Superior temporal gyrus (tissue), 1 donor: ENCODE measurements around the gene TAF7.
"Not testable (repeated sequence)": the region's sequence is repeated elsewhere in the genome, so short reads cannot be mapped to it uniquely, and the experiment has no call there.

Source experiments
- DNase-seq: peaks from one replicate; pipeline ENCODE4 v3.0.0-alpha.2; 2016; ENCODE audit errors: extremely low spot score

The TAF7 gene, protein sequence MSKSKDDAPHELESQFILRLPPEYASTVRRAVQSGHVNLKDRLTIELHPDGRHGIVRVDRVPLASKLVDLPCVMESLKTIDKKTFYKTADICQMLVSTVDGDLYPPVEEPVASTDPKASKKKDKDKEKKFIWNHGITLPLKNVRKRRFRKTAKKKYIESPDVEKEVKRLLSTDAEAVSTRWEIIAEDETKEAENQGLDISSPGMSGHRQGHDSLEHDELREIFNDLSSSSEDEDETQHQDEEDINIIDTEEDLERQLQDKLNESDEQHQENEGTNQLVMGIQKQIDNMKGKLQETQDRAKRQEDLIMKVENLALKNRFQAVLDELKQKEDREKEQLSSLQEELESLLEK

DNA sequence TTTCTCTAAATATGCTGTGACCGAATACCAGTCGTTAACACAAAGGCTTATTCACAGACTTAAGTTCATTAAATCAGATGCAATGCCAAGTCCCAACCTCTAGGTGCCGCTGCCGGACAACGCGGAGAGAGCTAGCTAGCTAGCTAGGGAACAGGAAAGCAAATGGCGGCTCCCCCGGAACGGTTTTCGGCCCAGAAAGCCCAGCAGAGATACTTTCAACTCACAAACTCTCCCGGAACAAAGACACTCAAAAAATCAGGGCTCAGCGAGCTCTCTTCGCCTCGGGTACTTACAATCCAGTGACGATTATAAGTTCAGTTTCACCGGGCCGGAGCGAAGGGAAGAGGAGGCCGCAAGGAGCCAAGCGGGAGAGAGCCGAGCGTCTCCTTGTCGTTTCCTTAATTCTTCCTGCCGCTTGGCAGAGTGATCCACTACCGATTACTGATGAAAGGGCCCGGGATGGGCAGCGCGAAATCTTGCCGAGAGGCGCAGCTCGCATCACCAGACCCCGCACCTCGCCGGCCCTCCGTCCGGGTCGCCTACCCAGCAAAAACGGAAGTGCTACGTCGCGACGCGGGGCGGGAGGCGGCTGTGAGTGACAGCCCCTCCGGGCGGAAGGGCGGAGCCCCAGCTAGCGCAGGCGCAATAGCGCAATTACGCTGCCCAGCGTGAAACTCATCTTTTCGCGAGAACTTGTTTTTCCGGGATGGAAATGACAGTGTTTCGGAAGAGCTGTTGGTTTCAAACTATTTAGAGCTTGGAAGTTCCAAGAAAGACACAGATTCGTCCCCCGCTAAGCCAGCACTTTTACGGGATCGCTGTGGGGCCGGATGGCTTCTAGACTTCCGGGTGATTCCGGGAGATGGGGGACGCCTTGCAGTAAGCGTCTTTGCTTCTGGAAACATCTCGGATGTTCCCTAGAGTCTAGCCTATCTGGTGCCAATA is at the start of gene TAF7:
TAF7 (minus strand) TSS at position 560 of the 945 bp plus-strand sequence. CDS start 740 bp downstream, outside the sequence.
- peak; percentile 95 for DNase-seq

DNA sequence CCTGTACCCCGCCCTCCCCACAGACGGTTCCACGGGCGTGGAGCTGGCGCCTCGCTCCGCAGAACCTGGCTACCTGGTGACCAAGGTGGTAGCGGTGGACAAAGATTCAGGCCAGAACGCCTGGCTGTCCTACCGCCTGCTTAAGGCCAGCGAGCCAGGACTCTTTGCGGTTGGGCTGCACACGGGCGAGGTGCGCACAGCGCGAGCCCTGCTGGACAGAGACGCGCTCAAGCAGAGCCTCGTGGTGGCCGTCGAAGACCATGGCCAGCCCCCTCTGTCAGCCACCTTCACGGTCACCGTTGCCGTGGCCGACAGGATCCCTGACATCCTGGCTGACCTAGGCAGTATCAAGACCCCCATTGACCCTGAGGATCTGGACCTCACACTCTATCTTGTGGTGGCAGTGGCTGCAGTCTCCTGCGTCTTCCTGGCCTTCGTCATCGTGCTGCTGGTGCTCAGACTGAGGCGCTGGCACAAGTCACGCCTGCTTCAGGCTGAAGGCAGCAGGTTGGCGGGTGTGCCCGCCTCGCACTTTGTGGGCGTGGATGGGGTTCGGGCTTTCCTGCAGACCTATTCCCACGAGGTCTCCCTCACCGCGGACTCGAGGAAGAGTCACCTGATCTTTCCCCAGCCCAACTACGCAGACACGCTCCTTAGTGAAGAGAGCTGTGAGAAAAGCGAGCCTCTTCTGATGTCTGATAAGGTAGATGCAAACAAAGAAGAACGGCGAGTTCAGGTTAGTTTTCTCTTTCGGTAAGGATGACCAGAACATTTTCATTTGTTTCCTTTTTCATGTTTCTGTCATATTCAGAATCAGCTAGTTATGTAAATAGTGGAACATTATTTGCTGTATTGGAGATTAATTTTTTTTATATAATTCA is 45.7 kb upstream of the TAF7 start:
- no peak for DNase-seq

DNA sequence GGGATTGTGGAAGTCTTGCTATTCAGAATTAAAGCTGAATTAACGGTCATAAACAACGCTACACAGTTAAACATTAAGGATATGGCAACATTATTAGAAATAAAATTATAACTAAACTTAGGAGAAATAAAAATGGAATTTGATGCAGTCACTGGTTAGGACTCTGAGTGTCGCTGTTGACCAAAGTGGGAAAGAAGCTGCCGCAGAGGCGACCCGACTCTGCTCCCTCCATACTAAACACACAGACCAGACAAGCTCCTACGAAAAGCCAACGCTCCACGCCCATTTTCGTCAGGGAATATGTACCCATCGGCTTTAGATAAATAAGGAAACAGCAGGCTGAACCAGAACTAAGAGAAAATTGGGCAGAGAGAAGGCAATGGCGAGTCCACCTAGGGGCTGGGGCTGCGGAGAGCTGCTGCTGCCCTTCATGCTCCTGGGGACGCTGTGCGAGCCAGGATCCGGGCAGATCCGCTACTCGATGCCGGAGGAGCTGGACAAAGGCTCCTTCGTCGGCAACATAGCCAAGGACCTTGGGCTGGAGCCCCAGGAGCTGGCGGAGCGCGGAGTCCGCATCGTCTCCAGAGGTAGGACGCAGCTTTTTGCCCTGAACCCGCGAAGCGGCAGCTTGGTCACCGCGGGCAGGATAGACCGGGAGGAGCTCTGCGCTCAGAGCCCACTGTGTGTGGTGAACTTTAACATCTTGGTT is 43.5 kb upstream of the TAF7 start, which contains the start of gene PCDHGA5:
PCDHGA5 (plus strand) TSS at position 211 of the 709 bp plus-strand sequence; CDS start at position 380, 169 bp downstream.
- DNase-seq = no peak

DNA sequence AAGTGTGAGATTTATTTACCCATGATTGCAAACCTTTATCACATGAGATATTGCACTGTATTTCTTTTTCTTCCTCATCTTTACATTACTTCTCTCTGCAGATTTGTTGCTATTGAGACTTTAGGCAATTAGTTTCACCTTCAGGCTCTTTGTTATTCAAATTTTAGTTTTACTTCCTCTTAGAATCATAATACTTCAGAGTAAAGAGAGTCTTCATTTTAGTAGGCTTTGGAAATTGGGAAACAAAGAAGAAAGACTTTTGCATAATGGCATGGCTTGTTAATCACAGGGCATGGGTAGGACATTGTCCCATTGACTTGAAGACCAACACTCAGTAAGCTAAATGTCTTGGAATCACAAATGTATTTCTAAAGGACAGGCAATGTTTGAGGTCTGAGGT is 42.1 kb upstream of the TAF7 start:
- DNase-seq = no peak

DNA sequence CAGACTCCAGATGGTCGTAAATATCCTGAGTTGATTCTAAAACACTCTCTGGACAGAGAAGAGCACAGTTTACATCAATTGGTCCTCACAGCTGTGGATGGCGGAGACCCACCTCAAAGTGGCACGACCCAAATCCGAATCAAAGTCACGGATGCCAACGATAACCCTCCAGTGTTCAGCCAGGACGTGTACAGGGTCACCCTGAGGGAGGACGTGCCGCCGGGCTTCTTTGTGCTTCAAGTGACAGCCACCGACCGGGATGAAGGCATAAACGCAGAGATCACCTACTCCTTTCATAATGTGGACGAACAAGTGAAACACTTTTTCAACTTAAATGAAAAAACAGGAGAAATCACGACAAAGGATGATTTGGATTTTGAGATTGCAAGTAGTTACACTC is 40.1 kb upstream of the TAF7 start:
- DNase-seq = no peak

DNA sequence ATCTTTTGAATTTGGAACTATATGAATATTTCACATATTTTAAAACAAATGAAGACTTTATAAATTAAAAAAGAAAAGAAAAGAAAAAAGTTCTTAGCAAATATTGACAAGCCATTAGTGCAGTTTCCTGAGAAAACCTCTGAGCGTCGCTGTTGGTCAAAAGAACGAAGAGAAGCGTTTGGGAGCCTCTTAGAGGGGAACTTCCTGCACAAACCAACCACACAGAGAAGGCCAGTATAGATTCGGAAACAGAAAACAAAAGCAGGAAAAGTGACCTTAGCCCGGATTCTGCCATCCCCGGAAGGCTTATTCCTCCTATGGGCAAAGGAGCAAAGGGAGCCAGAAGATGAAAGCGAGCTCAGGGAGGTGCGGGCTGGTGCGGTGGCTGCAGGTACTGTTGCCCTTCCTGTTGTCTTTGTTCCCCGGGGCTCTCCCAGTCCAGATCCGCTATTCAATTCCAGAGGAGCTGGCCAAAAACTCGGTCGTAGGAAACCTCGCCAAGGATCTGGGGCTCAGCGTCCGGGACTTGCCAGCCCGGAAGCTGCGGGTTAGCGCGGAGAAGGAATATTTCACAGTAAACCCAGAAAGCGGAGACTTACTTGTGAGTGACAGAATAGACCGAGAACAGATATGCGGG is 39.3 kb upstream of the TAF7 start, which contains the start of gene PCDHGB2:
PCDHGB2 (plus strand) TSS at position 205 of the 637 bp plus-strand sequence; CDS start at position 347, 142 bp downstream.
- peak; percentile 39 for DNase-seq

DNA sequence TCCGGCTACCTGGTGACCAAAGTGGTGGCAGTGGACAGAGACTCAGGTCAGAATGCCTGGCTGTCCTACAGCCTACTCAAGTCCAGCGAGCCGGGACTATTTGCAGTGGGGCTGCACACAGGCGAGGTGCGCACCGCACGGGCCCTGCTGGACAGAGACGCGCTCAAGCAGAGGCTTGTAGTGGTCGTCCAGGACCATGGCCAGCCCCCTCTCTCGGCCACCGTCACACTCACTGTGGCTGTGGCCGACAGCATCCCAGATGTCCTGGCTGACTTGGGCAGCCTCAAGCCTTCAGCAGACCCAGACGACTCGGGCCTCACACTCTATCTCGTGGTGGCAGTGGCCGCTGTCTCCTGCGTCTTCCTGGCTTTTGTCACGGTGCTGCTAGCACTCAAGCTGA is 36.4 kb upstream of the TAF7 start:
- DNase-seq = no peak

DNA sequence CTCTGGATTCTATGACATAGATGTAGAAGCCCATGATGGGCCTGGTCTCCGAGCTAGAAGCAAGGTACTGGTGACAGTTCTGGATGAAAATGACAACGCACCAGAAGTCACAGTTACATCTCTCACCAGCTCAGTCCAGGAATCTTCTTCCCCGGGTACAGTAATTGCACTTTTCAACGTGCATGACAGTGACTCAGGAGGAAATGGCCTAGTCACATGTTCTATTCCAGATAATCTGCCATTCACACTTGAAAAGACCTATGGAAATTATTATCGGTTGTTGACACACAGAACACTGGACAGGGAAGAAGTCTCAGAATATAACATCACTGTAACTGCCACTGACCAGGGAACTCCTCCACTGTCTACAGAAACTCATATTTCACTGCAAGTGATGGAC is 35.5 kb upstream of the TAF7 start:
- DNase-seq = no peak

DNA sequence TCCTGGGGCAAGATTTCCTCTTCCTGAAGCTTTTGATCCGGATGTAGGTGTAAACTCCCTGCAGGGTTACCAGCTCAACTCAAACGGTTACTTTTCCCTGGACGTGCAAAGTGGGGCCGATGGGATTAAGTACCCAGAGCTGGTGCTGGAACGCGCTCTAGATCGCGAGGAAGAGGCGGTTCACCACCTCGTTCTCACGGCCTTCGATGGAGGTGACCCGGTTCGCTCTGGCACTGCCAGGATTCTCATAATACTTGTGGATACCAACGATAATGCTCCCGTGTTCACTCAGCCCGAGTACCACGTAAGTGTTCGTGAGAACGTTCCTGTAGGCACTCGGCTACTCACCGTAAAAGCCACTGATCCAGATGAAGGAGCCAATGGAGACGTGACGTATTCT is 35.1 kb upstream of the TAF7 start:
- DNase-seq = no peak

DNA sequence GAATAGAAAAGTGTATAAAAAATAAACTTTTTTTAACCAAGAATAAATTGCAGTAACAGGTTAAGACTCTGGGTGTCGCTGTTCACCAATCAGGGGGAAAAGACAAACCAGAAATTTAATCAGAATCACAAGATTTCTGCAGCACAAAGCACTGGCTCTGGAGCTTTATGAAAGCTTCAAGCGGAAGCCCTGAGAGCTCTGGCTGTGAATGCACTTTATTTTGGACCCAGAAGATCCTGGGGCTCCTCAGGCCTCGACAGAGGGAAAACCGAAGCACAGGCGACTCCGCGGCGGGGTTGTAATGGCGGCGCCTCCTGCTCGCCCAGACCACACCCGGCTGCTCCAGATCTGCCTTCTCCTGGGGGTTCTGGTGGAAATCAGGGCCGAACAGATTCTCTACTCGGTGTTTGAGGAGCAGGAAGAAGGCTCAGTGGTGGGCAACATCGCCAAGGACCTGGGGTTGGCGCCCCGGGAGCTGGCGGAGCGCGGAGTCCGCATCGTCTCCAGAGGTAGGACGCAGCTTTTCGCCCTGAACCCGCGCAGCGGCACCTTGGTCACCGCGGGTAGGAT is 34.4 kb upstream of the TAF7 start, which contains the start of gene PCDHGA4:
PCDHGA4 (plus strand) TSS at position 122 of the 570 bp plus-strand sequence; CDS start at position 209, 87 bp downstream.
- no peak for DNase-seq

DNA sequence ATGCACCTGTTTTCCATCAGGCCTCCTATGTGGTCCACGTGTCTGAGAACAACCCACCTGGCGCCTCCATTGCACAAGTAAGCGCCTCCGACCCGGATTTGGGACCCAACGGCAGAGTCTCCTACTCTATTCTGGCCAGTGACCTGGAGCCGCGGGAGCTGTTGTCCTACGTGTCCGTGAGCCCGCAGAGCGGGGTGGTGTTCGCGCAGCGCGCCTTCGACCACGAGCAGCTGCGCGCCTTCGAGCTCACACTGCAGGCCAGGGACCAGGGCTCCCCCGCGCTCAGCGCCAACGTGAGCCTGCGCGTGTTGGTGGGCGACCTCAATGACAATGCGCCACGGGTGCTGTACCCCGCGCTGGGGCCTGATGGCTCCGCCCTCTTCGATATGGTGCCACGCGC is 31.0 kb upstream of the TAF7 start:
- DNase-seq = no peak

DNA sequence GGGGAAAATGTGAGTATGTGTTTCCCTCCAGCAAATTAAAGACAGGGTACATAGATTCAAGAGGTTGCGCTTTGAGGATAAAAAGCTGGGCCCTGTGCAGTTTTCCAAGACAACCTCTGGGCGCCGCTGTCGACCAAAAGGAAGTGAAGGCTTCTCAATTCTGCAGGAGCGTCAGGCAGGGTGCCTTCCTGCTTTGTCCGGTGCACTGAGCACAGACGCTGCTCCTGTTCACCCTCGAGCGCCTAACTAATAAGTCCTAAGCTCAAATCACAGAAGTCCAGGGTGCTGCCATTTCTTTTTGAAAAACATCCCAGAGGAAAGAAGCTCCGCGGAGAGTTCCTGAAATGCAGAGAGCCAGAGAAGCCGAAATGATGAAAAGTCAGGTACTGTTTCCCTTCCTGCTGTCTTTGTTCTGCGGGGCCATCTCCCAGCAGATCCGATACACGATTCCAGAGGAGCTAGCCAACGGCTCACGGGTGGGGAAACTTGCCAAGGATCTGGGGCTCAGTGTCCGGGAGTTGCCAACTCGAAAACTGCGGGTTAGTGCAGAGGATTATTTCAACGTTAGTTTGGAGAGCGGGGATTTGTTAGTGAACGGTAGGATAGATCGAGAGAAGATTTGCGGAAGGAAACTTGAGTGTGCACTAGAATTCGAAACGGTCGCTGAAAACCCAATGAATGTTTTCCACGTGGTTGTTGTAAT is 29.5 kb upstream of the TAF7 start, which contains the start of gene PCDHGB1:
PCDHGB1 (plus strand) TSS at position 183 of the 703 bp plus-strand sequence; CDS start at position 345, 162 bp downstream.
- DNase-seq = peak; percentile 25

DNA sequence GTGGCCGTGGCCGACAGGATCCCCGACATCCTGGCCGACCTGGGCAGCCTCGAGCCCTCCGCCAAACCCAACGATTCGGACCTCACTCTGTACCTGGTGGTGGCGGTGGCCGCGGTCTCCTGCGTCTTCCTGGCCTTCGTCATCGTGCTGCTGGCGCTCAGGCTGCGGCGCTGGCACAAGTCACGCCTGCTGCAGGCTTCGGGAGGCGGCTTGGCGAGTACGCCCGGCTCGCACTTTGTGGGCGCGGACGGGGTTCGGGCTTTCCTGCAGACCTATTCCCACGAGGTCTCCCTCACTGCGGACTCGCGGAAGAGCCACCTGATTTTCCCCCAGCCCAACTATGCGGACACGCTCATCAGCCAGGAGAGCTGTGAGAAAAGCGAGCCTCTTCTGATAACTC is 25.4 kb upstream of the TAF7 start:
- DNase-seq = not testable (repeated sequence)

DNA sequence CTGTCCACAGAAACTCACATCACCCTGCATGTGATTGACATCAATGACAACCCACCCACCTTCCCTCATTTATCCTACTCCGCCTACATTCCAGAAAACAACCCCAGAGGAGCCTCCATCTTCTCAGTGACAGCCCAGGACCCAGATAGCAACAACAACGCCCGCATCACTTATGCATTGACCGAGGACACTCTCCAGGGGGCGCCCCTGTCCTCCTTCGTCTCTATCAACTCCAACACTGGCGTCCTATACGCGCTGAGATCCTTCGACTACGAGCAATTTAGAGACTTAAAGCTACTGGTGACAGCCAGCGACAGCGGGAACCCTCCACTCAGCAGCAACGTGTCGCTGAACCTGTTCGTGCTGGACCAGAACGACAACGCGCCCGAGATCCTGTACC is 24.7 kb upstream of the TAF7 start:
- DNase-seq = no peak

DNA sequence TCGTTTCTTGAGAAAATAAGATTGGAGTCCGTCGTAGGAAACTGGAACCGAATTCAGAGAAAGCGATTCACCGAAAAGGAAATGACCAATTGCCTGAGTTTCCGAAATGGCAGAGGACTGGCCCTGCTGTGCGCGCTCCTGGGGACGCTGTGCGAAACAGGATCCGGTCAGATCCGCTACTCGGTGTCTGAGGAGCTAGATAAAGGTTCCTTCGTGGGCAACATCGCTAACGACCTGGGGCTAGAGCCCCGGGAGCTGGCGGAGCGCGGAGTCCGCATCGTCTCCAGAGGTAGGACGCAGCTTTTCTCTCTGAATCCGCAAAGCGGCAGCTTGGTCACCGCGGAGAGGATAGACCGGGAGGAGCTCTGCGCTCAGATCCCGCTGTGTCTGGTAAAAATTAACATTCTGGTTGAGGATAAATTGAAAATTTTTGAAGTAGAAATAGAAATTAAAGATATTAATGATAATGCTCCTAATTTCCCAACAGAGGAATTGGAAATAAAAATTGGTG is 23.4 kb upstream of the TAF7 start:
- DNase-seq = no peak

DNA sequence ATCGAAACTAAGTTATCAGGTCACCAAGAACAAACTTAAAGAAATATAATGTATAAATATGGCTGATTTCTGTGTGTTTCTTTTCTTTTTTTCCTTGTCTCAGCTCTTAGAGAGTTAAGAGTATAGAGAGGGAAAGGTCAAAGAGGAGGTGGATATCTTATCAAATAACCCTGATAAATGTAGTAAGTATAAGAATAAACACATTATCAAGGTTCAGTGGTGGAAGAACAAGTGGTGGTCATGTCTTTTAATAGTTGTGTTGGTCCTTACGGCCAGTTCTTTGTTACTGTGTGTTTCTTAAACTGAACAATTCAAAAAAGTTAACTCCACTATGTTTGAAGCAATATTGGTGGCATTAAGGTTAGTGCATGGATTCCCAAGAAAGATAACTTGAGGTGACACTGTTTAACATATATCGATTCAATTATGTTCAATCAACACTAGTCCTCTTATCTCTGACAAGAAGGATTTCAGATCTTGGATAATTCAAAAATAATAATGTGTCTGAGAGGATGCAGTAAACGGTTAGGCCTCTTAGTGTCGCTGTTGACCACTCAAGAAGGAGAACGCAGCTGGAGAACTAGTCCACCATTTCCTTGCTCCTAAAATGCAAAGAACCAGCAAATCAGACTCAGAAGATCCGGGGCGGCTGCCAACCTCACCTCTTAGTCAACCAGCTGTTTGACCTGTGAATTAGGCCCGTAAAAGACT is 22.8 kb upstream of the TAF7 start, which contains the start of gene PCDHGA3:
PCDHGA3 (plus strand) TSS at position 588 of the 711 bp plus-strand sequence. CDS start 205 bp downstream, outside the sequence.
- DNase-seq = no peak

DNA sequence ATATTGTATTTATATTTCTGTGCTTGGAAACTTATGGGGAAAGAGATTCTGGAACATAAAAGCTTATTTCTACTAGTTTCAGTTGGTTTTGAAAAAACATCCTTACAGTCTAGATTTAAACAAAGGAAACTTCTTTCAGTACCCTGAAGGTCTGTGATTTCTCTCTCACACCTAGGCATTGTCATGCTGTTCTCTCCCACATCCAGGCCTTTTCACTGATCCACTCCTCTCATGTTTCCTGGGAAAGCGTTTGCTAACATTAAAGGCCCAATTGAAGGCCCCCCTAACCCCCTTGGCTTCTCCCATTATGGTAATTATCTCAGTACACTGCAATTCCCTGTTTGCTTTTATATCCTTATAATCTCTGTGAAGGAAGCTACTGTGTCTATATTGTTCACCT is 22.2 kb upstream of the TAF7 start:
- no peak for DNase-seq

DNA sequence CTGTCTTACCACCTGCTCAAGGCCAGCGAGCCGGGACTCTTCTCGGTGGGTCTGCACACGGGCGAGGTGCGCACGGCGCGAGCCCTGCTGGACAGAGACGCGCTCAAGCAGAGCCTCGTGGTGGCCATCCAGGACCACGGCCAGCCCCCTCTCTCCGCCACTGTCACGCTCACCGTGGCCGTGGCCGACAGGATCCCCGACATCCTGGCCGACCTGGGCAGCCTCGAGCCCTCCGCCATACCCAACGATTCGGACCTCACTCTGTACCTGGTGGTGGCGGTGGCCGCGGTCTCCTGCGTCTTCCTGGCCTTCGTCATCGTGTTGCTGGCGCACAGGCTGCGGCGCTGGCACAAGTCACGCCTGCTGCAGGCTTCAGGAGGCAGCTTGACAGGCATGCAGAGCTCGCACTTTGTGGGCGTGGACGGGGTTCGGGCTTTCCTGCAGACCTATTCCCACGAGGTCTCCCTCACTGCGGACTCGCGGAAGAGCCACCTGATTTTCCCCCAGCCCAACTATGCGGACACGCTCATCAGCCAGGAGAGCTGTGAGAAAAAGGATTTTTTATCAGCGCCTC is 20.3 kb upstream of the TAF7 start:
- DNase-seq = not testable (repeated sequence)
